ENCODE data around the gene CBLL1. TPM values are rescaled to one million over a fixed set of nuclear protein-coding genes. Genes with fewer than 3 reads are reported as not detected.

The CBLL1 gene
- total RNA-seq, 2 experiments from 2014 or later: 44.0 to 50.5 TPM

GRCh38 chr7:107754642-107755041 is 10.7 kb downstream of the CBLL1 start:
- peaks cover 9% of the 10 kb centered on the region for H3K4me1 Mint-ChIP-seq
- peaks cover 69% of the 10 kb centered on the region for H3K36me3 Mint-ChIP-seq (ENCODE audit: low read depth)
- ChIA-PET CTCF (interaction anchor here (0.7 to 1.9 kb wide), 3 partner anchors 11 to 123 kb away, joined by 4 to 10 read pairs (median 6); partner anchors contain the start of gene CBLL1), POLR2A (no interaction called here)
- DNase-seq: no peak
- H3K4me3 Mint-ChIP-seq: no peak overlapping the region
- no peaks in the 10 kb centered on the region for H3K27me3 Mint-ChIP-seq
- H3K27ac Mint-ChIP-seq: no peak overlapping the region
- no peaks in the 10 kb centered on the region for H3K9me3 Mint-ChIP-seq

GRCh38 chr7:107758667-107759066 is 14.7 kb downstream of the CBLL1 start:
- CTCF ChIA-PET: no interaction called here
- no peaks in the 10 kb centered on the region for H3K27me3 Mint-ChIP-seq
- peaks cover 57% of the 10 kb centered on the region for H3K36me3 Mint-ChIP-seq (ENCODE audit: low read depth)
- POLR2A ChIA-PET: no interaction called here
- no peak for DNase-seq
- no peaks in the 10 kb centered on the region for H3K9me3 Mint-ChIP-seq
- no peaks in the 10 kb centered on the region for H3K4me1 Mint-ChIP-seq
- H3K4me3 Mint-ChIP-seq: no peak overlapping the region
- no peak overlapping the region for H3K27ac Mint-ChIP-seq

DNA sequence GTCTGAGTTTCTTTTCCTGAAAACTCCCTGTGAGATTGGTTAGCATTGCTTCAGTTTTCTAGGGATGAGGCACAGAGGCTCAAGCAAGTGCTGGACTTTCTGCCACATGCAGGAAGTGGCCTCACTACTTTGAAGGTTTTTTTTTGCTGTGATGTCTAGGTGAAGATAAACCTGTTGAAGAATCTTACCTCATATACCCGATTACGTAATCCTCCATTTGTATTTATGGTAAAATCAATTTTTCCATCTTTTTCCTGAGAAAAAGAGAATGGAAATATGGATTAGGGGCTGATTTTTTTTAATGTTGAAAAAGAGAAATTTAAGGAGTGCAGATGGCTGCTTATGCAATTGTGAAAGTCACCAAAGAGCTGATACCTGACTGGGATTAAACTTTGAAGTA is 23.4 kb downstream of the CBLL1 start:
- no peaks in the 10 kb centered on the region for H3K4me1 Mint-ChIP-seq
- no peaks in the 10 kb centered on the region for H3K9me3 Mint-ChIP-seq
- CTCF ChIA-PET: interaction anchor here (1.3 kb wide), 1 partner anchor 23 kb away, joined by 3 read pairs; the partner anchor contains the start of gene CBLL1
- no peak for DNase-seq
- H3K27me3 Mint-ChIP-seq: no peaks in the 10 kb centered on the region
- H3K36me3 Mint-ChIP-seq (ENCODE audit: low read depth): peaks cover 6% of the 10 kb centered on the region
- POLR2A ChIA-PET: interaction anchor here (1.0 kb wide), 1 partner anchor 23 kb away, joined by 3 read pairs; the partner anchor contains the start of gene CBLL1
- H3K27ac Mint-ChIP-seq: no peak overlapping the region
- H3K4me3 Mint-ChIP-seq: no peak overlapping the region

DNA sequence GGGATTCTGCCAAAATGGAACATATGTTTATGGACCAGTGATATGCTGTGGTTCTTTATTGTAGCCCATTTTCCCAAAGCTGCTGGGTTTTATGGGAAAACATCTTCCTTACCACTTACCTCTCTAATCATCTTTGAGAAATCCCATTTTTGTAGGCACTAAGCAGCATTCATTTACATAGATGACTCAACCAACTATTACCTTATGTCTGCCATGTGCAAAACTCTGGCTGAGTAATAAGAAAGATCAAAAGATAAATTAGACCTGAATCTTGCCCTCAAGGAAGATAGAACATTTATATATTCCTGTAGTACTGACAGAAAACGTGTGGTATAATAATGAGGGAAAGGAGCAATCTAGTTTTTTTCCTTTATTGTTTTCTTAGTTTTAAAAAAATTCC is 24.3 kb downstream of the CBLL1 start:
- H3K36me3 Mint-ChIP-seq (ENCODE audit: low read depth): peaks cover 6% of the 10 kb centered on the region
- H3K4me1 Mint-ChIP-seq: peaks cover 1% of the 10 kb centered on the region
- no peak for DNase-seq
- ChIA-PET CTCF (interaction anchor here (1.3 kb wide), 1 partner anchor 24 kb away, joined by 3 read pairs; the partner anchor contains the start of gene CBLL1), POLR2A (interaction anchor here (1.0 kb wide), 1 partner anchor 24 kb away, joined by 3 read pairs; the partner anchor contains the start of gene CBLL1)
- no peak overlapping the region for H3K27ac Mint-ChIP-seq
- no peaks in the 10 kb centered on the region for H3K9me3 Mint-ChIP-seq
- H3K27me3 Mint-ChIP-seq: no peaks in the 10 kb centered on the region
- no peak overlapping the region for H3K4me3 Mint-ChIP-seq

DNA sequence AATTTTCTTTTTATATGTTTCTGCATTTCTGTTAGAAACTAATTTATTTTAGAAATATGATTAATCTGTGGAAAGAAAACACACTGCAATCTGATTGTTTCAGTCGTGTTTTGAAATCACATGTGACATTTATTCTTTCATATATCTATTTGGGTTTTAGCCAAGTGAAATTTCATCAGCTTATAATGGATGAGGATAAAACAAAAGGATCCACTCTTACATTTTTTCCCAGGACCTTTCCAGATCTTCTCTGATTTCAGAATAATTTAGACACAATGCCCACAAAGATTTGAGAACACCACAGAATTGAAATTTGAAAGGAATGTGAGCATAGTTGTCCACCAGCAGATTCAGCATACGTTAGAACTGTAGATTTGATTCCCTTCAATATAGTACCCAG is 29.1 kb downstream of the CBLL1 start:
- Mint-ChIP-seq H3K4me1 (peaks cover 1% of the 10 kb centered on the region), H3K36me3 (ENCODE audit: low read depth) (no peaks in the 10 kb centered on the region), H3K4me3 (no peak overlapping the region), H3K27me3 (no peaks in the 10 kb centered on the region), H3K27ac (no peak overlapping the region), H3K9me3 (no peaks in the 10 kb centered on the region)
- ChIA-PET CTCF (interaction anchor here (0.8 kb wide), 1 partner anchor 11 kb away, joined by 3 read pairs; no protein-coding TSS in a partner anchor), POLR2A (no interaction called here)
- DNase-seq: no peak

DNA sequence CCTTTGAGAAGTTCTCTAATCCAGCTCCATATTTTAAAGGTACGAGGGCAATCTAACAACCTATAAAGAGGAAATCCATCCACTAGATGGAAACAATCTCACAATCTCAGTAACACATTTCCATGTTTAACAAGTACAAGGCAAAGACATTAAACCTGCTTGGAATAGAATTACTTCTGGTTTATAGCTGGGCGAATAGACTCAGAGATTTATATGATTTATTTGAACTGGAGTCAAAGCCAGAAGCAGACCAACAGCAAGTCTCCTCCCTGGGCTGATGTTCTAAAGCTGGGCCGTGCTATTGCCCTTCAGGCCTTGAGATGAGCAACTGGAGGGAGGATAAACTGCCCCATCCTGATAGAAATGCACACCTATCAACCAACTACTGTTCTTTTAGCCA is 33.8 kb downstream of the CBLL1 start:
- ChIA-PET CTCF (interaction anchor here (0.5 kb wide), 1 partner anchor 1858 kb away, joined by 3 read pairs; no protein-coding TSS in a partner anchor), POLR2A (no interaction called here)
- H3K9me3 Mint-ChIP-seq: no peaks in the 10 kb centered on the region
- H3K36me3 Mint-ChIP-seq (ENCODE audit: low read depth): no peaks in the 10 kb centered on the region
- H3K27ac Mint-ChIP-seq: no peak overlapping the region
- H3K4me1 Mint-ChIP-seq: peaks cover 1% of the 10 kb centered on the region
- no peak overlapping the region for H3K4me3 Mint-ChIP-seq
- H3K27me3 Mint-ChIP-seq: no peaks in the 10 kb centered on the region
- DNase-seq: no peak

- no peak for DNase-seq
- no peaks in the 10 kb centered on the region for H3K4me1 Mint-ChIP-seq
- ChIA-PET POLR2A (no interaction called here), CTCF (interaction anchor here (1.1 kb wide), 1 partner anchor 10 kb away, joined by 3 read pairs; no protein-coding TSS in a partner anchor)
- H3K27me3 Mint-ChIP-seq: no peaks in the 10 kb centered on the region
- H3K27ac Mint-ChIP-seq: no peak overlapping the region
- no peaks in the 10 kb centered on the region for H3K9me3 Mint-ChIP-seq
- no peaks in the 10 kb centered on the region for H3K36me3 Mint-ChIP-seq (ENCODE audit: low read depth)
- H3K4me3 Mint-ChIP-seq: no peak overlapping the region
Observed at GRCh38 chr7:107778283-107778682, 34.3 kb downstream of the CBLL1 start.

- H3K27me3 Mint-ChIP-seq: no peaks in the 10 kb centered on the region
- H3K9me3 Mint-ChIP-seq: no peaks in the 10 kb centered on the region
- no peak for DNase-seq
- POLR2A ChIA-PET: no interaction called here
- CTCF ChIA-PET: no interaction called here
- H3K4me1 Mint-ChIP-seq: peaks cover under 1% of the 10 kb centered on the region
- no peak overlapping the region for H3K27ac Mint-ChIP-seq
- H3K4me3 Mint-ChIP-seq: no peak overlapping the region
- no peaks in the 10 kb centered on the region for H3K36me3 Mint-ChIP-seq (ENCODE audit: low read depth)
Observed at GRCh38 chr7:107779647-107780099, 35.7 kb downstream of the CBLL1 start.

- CTCF ChIA-PET: interaction anchor here (1.4 kb wide), 1 partner anchor 93 kb away, joined by 4 read pairs; no protein-coding TSS in a partner anchor
- POLR2A ChIA-PET: no interaction called here
- Mint-ChIP-seq H3K4me3 (no peak overlapping the region), H3K36me3 (ENCODE audit: low read depth) (no peaks in the 10 kb centered on the region), H3K27me3 (peaks cover 5% of the 10 kb centered on the region), H3K9me3 (no peaks in the 10 kb centered on the region), H3K27ac (no peak overlapping the region), H3K4me1 (peaks cover 14% of the 10 kb centered on the region)
- no peak for DNase-seq
Observed at GRCh38 chr7:107782374-107782773, 38.4 kb downstream of the CBLL1 start.

- Mint-ChIP-seq H3K36me3 (ENCODE audit: low read depth) (no peaks in the 10 kb centered on the region), H3K4me3 (no peak overlapping the region), H3K9me3 (no peaks in the 10 kb centered on the region), H3K27ac (no peak overlapping the region), H3K4me1 (peaks cover 14% of the 10 kb centered on the region), H3K27me3 (peaks cover 5% of the 10 kb centered on the region)
- POLR2A ChIA-PET: no interaction called here
- no peak for DNase-seq
- CTCF ChIA-PET: interaction anchor here (1.7 kb wide), 1 partner anchor 11 kb away, joined by 3 read pairs; no protein-coding TSS in a partner anchor
Observed at GRCh38 chr7:107783648-107784047, 39.7 kb downstream of the CBLL1 start.

DNA sequence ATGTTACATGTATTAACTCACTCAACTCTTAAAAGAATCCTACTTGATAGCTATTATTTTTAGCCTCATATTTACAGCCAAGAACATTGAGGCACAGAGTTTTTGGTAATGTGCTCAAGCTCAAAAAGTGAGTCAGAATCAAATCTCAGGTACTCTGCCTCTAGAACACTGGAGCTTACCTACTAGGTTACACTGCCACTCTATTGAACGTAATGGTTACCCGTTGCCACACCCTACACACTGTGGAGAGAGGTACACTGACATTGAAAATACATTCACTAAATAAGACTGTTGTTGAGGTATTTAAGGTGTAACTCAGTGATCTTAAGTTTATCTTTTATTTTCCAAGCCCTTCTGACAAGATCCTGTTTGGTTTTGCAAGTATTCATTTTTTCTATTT is 41.2 kb downstream of the CBLL1 start:
- ChIA-PET POLR2A (no interaction called here), CTCF (interaction anchor here (1.7 kb wide), 1 partner anchor 12 kb away, joined by 3 read pairs; no protein-coding TSS in a partner anchor)
- H3K27me3 Mint-ChIP-seq: peaks cover 5% of the 10 kb centered on the region
- H3K4me1 Mint-ChIP-seq: peaks cover 14% of the 10 kb centered on the region
- H3K36me3 Mint-ChIP-seq (ENCODE audit: low read depth): no peaks in the 10 kb centered on the region
- H3K9me3 Mint-ChIP-seq: no peaks in the 10 kb centered on the region
- H3K4me3 Mint-ChIP-seq: no peak overlapping the region
- no peak overlapping the region for H3K27ac Mint-ChIP-seq
- no peak for DNase-seq

DNA sequence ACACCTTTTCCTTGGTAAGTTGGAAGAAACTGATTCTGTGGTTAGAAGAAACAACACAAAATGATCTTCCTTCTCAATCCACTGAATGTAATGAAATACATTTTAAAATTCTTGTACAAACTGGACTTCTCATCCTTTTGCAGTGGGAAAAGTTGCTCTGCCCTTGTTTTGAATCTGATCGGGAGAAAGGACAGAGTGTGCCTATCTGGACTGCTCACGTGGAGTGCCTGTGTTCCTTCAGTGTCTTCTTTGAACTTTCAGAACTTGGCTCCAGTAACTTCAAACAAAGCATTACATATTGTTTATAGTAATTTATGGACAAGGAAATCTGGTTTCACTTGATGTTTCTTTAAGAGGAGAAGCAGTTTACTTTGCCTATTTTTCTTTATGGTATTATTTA is 42.0 kb downstream of the CBLL1 start:
- peaks cover 5% of the 10 kb centered on the region for H3K27me3 Mint-ChIP-seq
- peaks cover 14% of the 10 kb centered on the region for H3K4me1 Mint-ChIP-seq
- no peak overlapping the region for H3K27ac Mint-ChIP-seq
- ChIA-PET POLR2A (no interaction called here), CTCF (no interaction called here)
- H3K9me3 Mint-ChIP-seq: no peaks in the 10 kb centered on the region
- DNase-seq: no peak
- H3K4me3 Mint-ChIP-seq: no peak overlapping the region
- H3K36me3 Mint-ChIP-seq (ENCODE audit: low read depth): no peaks in the 10 kb centered on the region

- ChIA-PET CTCF (interaction anchor here (0.7 kb wide), 1 partner anchor 10 kb away, joined by 3 read pairs; no protein-coding TSS in a partner anchor), POLR2A (no interaction called here)
- Mint-ChIP-seq H3K9me3 (no peaks in the 10 kb centered on the region), H3K4me1 (peaks cover 14% of the 10 kb centered on the region), H3K4me3 (no peak overlapping the region), H3K36me3 (ENCODE audit: low read depth) (no peaks in the 10 kb centered on the region), H3K27ac (no peak overlapping the region), H3K27me3 (peaks cover 6% of the 10 kb centered on the region)
- DNase-seq: no peak
Observed at GRCh38 chr7:107788216-107788615, 44.3 kb downstream of the CBLL1 start.

DNA sequence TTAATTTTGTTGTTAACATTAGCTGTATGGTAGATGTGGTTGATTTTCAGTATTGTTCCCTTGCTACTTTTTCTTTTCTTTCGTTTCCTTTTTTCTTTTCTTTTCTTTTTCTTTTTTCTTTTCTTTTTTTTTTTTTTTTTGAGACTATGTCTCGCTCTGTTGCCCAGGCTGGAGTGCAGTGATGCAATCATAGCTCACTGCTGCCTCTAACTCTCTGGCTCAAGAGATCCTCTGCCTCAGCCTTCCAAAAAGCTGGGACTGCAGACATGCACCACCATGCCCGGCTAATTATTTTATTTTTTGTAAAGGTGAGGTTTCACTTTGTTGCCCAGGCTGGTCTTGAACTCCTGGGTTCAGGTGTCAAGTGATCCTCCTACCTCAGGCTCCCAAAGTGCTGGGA is 44.7 kb downstream of the CBLL1 start:
- Mint-ChIP-seq H3K27me3 (peaks cover 8% of the 10 kb centered on the region), H3K9me3 (no peaks in the 10 kb centered on the region), H3K36me3 (ENCODE audit: low read depth) (no peaks in the 10 kb centered on the region), H3K4me1 (peaks cover 14% of the 10 kb centered on the region), H3K4me3 (no peak overlapping the region), H3K27ac (no peak overlapping the region)
- no peak for DNase-seq
- ChIA-PET POLR2A (no interaction called here), CTCF (interaction anchor here (0.6 to 0.7 kb wide), 2 partner anchors 10 to 408 kb away, joined by 3 to 5 read pairs; no protein-coding TSS in a partner anchor)

Data from activated CD4-positive, alpha-beta memory T cell treated with anti-CD3 and anti-CD28 coated beads, Interleukin-2, amount 10 ng/mL, durations not matched to agents 7 days and 5 days (primary cell).